Liver (tissue), 9 donors: ENCODE results near the gene ANKMY1. TPM values are rescaled to one million over a fixed set of nuclear protein-coding genes. Genes with fewer than 3 reads are reported as not detected.

Source experiments
- DNase-seq: peaks from one replicate; pipeline ENCODE4 v3.0.0-alpha.2; 2017; ENCODE audit warnings: low spot score
- H3K27ac ChIP-seq, 2 donors: one replicate each; pipeline ENCODE4 v1.7.0; 2013; ENCODE audit warnings: inconsistent platforms in 2 of 2, low read length in 2 of 2, control low read depth in 1 of 2, low read depth in 1 of 2, mild to moderate bottlenecking in 1 of 2
- H3K27me3 ChIP-seq, 4 donors: one replicate each; pipeline versions ENCODE4 v1.6.1 to v1.7.0; 2013; ENCODE audit warnings: low read length in 3 of 4, inconsistent platforms in 1 of 4, mild to moderate bottlenecking in 1 of 4, moderate library complexity in 1 of 4; ENCODE audit not compliant: control insufficient read depth in 4 of 4, insufficient read depth in 4 of 4
- H3K36me3 ChIP-seq, 4 donors: one replicate each; pipeline versions ENCODE4 v1.6.1 to v1.7.0; 2013; ENCODE audit warnings: low read length in 3 of 4, mild to moderate bottlenecking in 3 of 4, low read depth in 1 of 4, moderate library complexity in 1 of 4; ENCODE audit not compliant: control insufficient read depth in 4 of 4, insufficient read depth in 3 of 4
- H3K4me1 ChIP-seq, 4 donors: one replicate each; pipeline versions ENCODE4 v1.6.1 to v1.7.0; 2013; ENCODE audit warnings: low read length in 3 of 4, mild to moderate bottlenecking in 3 of 4, moderate library complexity in 1 of 4; ENCODE audit not compliant: control insufficient read depth in 4 of 4, insufficient read depth in 4 of 4
- H3K4me3 ChIP-seq, 3 donors: one replicate each; pipeline versions ENCODE4 v1.6.1 to v1.7.0; 2013; ENCODE audit warnings: low read length in 3 of 3, control low read depth in 1 of 3, low read depth in 1 of 3, mild to moderate bottlenecking in 1 of 3
- H3K9ac ChIP-seq, 2 donors: one replicate each; pipeline ENCODE4 v1.7.0; 2013; ENCODE audit warnings: low read length in 2 of 2, mild to moderate bottlenecking in 2 of 2, moderate library complexity in 2 of 2, control low read depth in 1 of 2, low read depth in 1 of 2
- H3K9me3 ChIP-seq, 4 donors: one replicate each; pipeline versions ENCODE4 v1.6.1 to v1.7.0; 2013; ENCODE audit warnings: low read length in 3 of 4; ENCODE audit not compliant: control insufficient read depth in 4 of 4
- ATF3 ChIP-seq: IDR thresholded peaks from 2 replicates; pipeline ENCODE4 v1.6.1; 2016; ENCODE audit warnings: antibody characterized with exemption
- CTCF ChIP-seq: fragments of 150-350 bp; IDR thresholded peaks from 2 replicates; pipeline ENCODE4 v1.5.1; 2017; ENCODE audit warnings: improper control_type of control experiment, low read depth, low read length; ENCODE audit not compliant: missing input control
- EGR1 ChIP-seq, 2 donors: IDR thresholded peaks; 2 replicates each; pipeline ENCODE4 v1.6.1; 2016 to 2018; ENCODE audit warnings: antibody characterized with exemption in 2 of 2, low read depth in 2 of 2
- FOXA1 ChIP-seq: IDR thresholded peaks from 2 replicates; pipeline ENCODE4 v1.6.1; 2016; ENCODE audit warnings: antibody characterized with exemption
- FOXA2 ChIP-seq: IDR thresholded peaks from 2 replicates; pipeline ENCODE4 v1.6.1; 2016; ENCODE audit warnings: antibody characterized with exemption
- GABPA ChIP-seq, 2 donors: IDR thresholded peaks in 1 of 2; conservative IDR thresholded peaks in 1 of 2; 2 replicates each; pipeline ENCODE4 v1.6.1; 2016; ENCODE audit warnings: antibody characterized with exemption in 2 of 2, mild to moderate bottlenecking in 1 of 2, moderate library complexity in 1 of 2
- HNF4A ChIP-seq, 2 donors: conservative IDR thresholded peaks; 2 replicates each; pipeline ENCODE4 v1.6.1; 2016; ENCODE audit warnings: antibody characterized with exemption in 2 of 2, mild to moderate bottlenecking in 2 of 2
- HNF4G ChIP-seq: IDR thresholded peaks from 2 replicates; pipeline ENCODE4 v1.6.1; 2016; ENCODE audit warnings: antibody characterized with exemption
- JUND ChIP-seq, 2 donors: IDR thresholded peaks; 2 replicates each; pipeline ENCODE4 v1.6.1; 2016; ENCODE audit warnings: antibody characterized with exemption in 2 of 2
- MAX ChIP-seq: IDR thresholded peaks from 2 replicates; pipeline ENCODE4 v1.6.1; 2016; ENCODE audit warnings: antibody characterized with exemption
- NR2F2 ChIP-seq: IDR thresholded peaks from 2 replicates; pipeline ENCODE4 v1.6.1; 2016; ENCODE audit warnings: antibody characterized with exemption
- REST ChIP-seq: IDR thresholded peaks from 2 replicates; pipeline ENCODE4 v1.6.1; 2016; ENCODE audit warnings: antibody characterized with exemption, mild to moderate bottlenecking
- RXRA ChIP-seq, 2 donors: IDR thresholded peaks; 2 replicates each; pipeline ENCODE4 v1.6.1; 2017 to 2018; ENCODE audit warnings: antibody characterized with exemption in 2 of 2, mild to moderate bottlenecking in 1 of 2
- SP1 ChIP-seq: IDR thresholded peaks from 2 replicates; pipeline ENCODE4 v1.6.1; 2018; ENCODE audit warnings: antibody characterized with exemption, mild to moderate bottlenecking
- TAF1 ChIP-seq: conservative IDR thresholded peaks from 2 replicates; pipeline ENCODE4 v1.6.1; 2016; ENCODE audit warnings: antibody characterized with exemption, mild to moderate bottlenecking
- ZBTB33 ChIP-seq: IDR thresholded peaks from 2 replicates; pipeline ENCODE4 v1.6.1; 2016; ENCODE audit warnings: antibody characterized with exemption
- WGBS: extraction: QIAGEN DNeasy Blood & Tissue Kit; methylation state at CpG from one replicate; pipeline ENCODE4 v1.1.7; 2013; 5-methylcytosine and 5-hydroxymethylcytosine counted together
- polyA plus RNA-seq, 2 donors: library from polyadenylated mRNA; stranded (reverse) in 1 of 2; unstranded in 1 of 2; fragments of 200-250 nt in 1 of 2; fragments of >200 nt in 1 of 2; fragmentation: Nextera tagmentation in 1 of 2; extraction: Ambion mirVana in 1 of 2; gene quantifications; one replicate each; pipeline versions ENCODE4 v1.2.1 to v1.2.3, GENCODE V29; 2013 to 2015
- total RNA-seq, 2 donors: library from RNA; depleted of rRNA; stranded (reverse); fragments of >200 nt; gene quantifications; one replicate each; pipeline ENCODE4 v1.2.3, GENCODE V29; 2014
- donor health status: healthy.
- donor health status: healthy.
- donor health status: healthy.
- donor health status: healthy.
- donor health status: healthy.

ANKMY1 gene
- total and polyA plus RNA-seq, 4 donors = 2.5 to 12.8 (median 4.2) TPM

- no peak overlapping the region for H3K4me3 ChIP-seq
- H3K9ac ChIP-seq = no peak overlapping the region
- 95% methylated on average over 11 of the region's 11 CpGs for WGBS
- no peak for DNase-seq
- H3K9me3 ChIP-seq = peaks cover 0 to 2% (median 0%) of the 10 kb centered on the region in 4 donors
- TF ChIP-seq HNF4G = no peak
- TF ChIP-seq GABPA (IDR thresholded peaks at IDR 0.05 in 1 of 2, conservative IDR thresholded peaks at IDR 0.05 in 1 of 2) = no peak
- no peak for TF ChIP-seq HNF4A (conservative IDR thresholded peaks at IDR 0.05)
- no peak for TF ChIP-seq REST
- H3K4me1 ChIP-seq = no peaks in the 10 kb centered on the region
- no peak overlapping the region for H3K27ac ChIP-seq
- H3K36me3 ChIP-seq = no peaks in the 10 kb centered on the region
- H3K27me3 ChIP-seq = no peaks in the 10 kb centered on the region
These were observed 85.6 kb downstream of the ANKMY1 start for GRCh38 chr2:240472078-240472790.

- H3K4me1 ChIP-seq = no peaks in the 10 kb centered on the region
- no peak for DNase-seq
- whole genome bisulfite sequencing = 96% methylated on average over 6 of the region's 6 CpGs
- no peak overlapping the region for H3K4me3 ChIP-seq
- no peak overlapping the region for H3K9ac ChIP-seq
- H3K36me3 ChIP-seq = peaks cover 0 to 8% (median 0%) of the 10 kb centered on the region in 4 donors
- no peaks in the 10 kb centered on the region for H3K27me3 ChIP-seq
- no peaks in the 10 kb centered on the region for H3K9me3 ChIP-seq
- no peak for TF ChIP-seq HNF4A (conservative IDR thresholded peaks at IDR 0.05)
- no peak for TF ChIP-seq GABPA (IDR thresholded peaks at IDR 0.05 in 1 of 2, conservative IDR thresholded peaks at IDR 0.05 in 1 of 2)
- no peak for TF ChIP-seq NR2F2
- no peak for TF ChIP-seq FOXA1
- no peak for TF ChIP-seq EGR1 (IDR thresholded peaks at IDR 0.05; ENCODE audit: low read depth in 2 of 2)
- TF ChIP-seq HNF4G = no peak
- TF ChIP-seq ATF3 = no peak
- no peak for TF ChIP-seq TAF1
- TF ChIP-seq REST = no peak
- TF ChIP-seq JUND (IDR thresholded peaks at IDR 0.05) = no peak
- TF ChIP-seq ZBTB33 = no peak
- no peak for TF ChIP-seq CTCF
- no peak for TF ChIP-seq FOXA2
- no peak for TF ChIP-seq RXRA (IDR thresholded peaks at IDR 0.05)
- no peak for TF ChIP-seq SP1
- no peak for TF ChIP-seq MAX
- no peak overlapping the region for H3K27ac ChIP-seq
These were observed 88.0 kb downstream of the ANKMY1 start for GRCh38 chr2:240469740-240470139.
